Kasumi-1 (cell line): ENCODE data around the gene SCAPER.
"Not testable (repeated sequence)": the region's sequence is repeated elsewhere in the genome, so short reads cannot be mapped to it uniquely, and the experiment has no call there.

ENCODE experiments used
- DNase-seq, 2 experiments: peaks; one replicate each; lab custom pipeline; 2025; lab: John Stamatoyannopoulos, UW

The SCAPER gene

GRCh38 chr15:76776480-76776879 lies 128.7 kb downstream of the SCAPER start:
- no peak for DNase-seq

DNA sequence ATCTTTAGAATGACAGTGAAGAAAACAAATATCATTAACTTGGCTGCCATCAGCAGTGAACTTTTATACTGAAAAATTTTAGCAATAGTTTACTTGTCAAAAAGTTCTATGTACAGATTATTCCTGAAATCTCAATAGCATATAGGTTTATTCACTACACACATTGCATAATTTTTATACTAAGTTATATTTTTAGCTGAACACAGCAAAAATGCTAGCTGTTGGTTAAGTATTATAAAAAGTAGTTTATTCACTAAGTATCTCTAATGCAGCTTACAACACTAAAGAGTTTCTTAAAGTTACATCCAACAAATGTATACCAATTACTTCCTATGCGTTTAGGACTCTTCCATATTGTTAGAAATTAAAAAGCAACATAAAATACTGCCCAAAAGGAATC lies 131.9 kb downstream of the SCAPER start:
- DNase-seq = no peak

GRCh38 chr15:76772776-76773175 lies 132.4 kb downstream of the SCAPER start:
- DNase-seq = no peak

DNA sequence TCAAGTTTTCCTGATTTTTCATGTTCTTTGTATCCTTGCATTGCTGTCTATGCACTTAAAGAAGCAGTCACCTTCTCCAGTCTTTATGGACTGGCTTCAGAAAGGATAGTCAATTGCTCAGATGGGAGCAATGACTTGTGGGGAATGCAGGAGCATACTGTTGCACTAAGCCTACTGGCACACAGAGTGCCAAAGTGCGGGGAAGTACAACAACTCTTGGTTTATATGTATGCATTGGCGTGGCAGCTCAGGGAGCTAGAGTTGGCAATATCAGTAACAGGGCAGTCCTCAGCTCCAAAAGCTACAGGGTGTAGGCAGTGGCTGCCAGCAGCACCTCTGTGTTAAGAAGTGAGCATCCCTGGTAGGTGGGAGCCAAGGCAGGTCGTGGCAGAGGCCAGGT lies 141.1 kb downstream of the SCAPER start:
- no peak for DNase-seq

GRCh38 chr15:76763554-76763953 lies 141.6 kb downstream of the SCAPER start:
- DNase-seq = no peak

DNA sequence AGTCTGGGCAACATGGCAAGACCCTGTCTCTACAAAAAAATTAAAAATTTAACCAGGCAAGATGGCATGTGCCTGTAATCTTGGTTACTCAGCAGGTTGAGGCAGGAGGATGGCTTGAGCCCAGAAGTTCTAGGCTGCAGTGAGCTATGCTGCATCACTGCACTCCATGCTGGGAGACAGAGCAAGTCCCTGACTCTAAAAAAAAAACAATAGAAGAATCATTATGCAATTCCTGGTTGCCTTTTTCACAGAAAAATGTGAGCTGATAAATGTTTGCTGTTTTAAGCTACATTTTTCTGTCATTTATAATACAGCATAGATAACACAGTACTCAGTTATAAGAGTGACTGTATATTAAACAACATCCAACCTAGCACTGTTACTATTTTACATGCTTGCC lies 148.8 kb downstream of the SCAPER start:
- DNase-seq = no peak

- no peak for DNase-seq
Measured at GRCh38 chr15:76753771-76754170, 151.4 kb downstream of the SCAPER start.

DNA sequence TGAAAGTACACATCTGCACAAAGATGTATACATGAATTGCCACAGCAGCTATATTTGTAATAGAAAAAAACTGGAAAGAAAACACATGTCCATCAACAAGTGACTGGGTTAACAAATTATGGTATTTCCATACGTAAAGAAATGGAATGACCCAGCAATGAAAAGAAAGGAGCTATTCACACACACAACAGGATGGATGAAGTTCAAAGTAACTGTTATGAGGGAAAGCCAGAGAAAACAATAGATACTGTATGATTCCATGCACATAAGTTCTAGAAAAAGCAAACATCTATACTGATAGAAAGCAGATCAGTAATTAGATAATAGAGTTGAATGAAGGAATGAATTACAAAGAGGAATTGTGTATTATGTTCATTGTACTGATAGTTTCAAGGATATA lies 152.0 kb downstream of the SCAPER start:
- DNase-seq = no peak

- no peak for DNase-seq
Measured at GRCh38 chr15:76752549-76752948, 152.6 kb downstream of the SCAPER start.

- DNase-seq = no peak
Measured at GRCh38 chr15:76737573-76737972, 167.6 kb downstream of the SCAPER start.

DNA sequence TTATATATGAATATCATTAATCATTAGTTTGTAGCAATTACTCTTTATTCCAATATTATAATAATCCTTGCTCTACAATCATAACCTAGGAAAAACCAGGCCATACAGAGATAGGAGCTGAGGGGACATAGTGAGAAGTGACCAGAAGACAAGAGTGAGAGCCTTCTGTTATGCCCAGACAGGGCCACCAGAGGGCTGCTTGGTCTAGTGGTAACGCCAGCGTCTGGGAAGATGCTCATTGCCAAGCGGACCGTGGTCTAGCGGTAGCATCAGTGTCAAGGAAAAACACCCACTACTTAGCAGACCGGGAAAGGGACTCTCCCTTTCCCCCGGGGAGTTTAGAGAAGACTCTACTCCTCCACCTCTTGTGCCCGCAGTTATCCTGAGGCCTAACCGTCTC lies 172.8 kb downstream of the SCAPER start:
- not testable (repeated sequence) for DNase-seq

GRCh38 chr15:76730262-76730661 lies 174.9 kb downstream of the SCAPER start:
- no peak for DNase-seq

DNA sequence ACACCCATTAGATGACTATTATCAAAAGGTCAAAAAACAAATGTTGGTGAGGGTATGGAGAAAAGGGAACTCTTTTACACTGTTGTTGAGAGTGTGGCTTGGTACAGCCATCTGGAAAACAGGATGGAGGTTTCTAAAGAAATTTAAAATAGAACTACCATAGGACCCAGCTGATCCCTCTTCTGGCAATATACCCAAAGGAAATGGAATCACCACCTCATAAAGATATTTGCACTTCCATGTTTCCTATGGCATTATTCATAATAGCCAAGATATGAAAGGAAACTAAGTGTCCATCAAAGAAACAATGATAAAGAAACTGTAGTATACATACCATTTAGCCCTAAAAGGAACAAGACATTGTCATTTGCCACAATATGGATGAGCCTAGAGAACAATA lies 186.3 kb downstream of the SCAPER start:
- no peak for DNase-seq

DNA sequence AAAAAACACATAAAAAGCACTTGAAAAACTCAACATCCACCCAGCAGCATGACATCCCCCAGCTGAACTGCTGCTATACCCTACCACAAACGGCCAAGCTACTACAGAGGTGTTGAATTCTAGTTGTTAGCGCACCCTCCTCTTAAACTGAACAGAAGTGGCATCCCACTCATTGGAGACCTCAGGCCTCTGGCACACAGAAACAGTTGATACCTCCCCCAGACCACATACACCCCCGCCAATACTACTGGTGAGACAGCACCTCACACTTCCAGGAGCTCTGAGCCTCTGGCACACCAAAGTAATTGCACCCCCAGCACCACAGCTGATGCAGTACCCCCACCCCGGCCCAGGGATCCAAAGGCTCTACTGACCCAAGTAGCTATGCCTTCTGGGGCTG lies 190.2 kb downstream of the SCAPER start:
- no peak for DNase-seq

- DNase-seq = no peak
Measured at GRCh38 chr15:76711351-76711827, 193.8 kb downstream of the SCAPER start.

DNA sequence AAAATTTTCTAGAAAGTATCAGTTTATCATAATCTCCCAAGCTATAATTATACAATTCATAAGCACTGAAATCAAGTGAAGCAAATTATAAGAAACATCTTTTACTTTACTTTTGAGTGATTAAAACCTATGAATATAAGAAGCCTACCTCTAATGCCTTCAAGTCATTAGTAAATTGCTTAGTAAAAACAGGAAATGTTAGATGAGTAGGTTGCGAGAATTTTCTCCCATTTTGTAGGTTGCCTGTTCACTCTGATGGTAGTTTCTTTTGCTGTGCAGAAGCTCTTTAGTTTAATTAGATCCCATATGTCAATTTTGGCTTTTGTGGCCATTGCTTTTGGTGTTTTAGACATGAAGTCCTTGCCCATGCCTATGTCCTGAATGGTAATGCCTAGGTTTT lies 201.1 kb downstream of the SCAPER start:
- DNase-seq = not testable (repeated sequence)

GRCh38 chr15:76696840-76697239 lies 208.3 kb downstream of the SCAPER start:
- DNase-seq = no peak

- not testable (repeated sequence) for DNase-seq
Measured at GRCh38 chr15:76692546-76692945, 212.6 kb downstream of the SCAPER start.

- not testable (repeated sequence) for DNase-seq
Measured at GRCh38 chr15:76687592-76687991, 217.5 kb downstream of the SCAPER start.

DNA sequence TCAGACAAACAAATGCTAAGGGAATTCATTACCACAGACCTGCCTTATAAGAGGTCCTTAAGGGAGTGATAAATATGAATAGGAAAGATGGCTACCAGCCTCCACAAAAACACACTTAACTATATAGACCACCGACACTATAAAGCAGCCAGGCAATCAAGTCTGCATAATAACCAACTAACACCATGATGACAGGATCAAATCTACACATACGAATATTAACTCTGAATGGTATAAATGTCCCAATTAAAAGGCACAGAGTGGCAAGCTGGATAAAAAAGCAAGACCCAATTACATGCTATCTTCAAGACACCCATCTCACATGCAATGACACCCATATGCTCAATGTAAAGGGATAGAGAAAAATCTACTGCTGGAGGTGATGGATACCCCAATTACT lies 221.1 kb downstream of the SCAPER start:
- no peak for DNase-seq

DNA sequence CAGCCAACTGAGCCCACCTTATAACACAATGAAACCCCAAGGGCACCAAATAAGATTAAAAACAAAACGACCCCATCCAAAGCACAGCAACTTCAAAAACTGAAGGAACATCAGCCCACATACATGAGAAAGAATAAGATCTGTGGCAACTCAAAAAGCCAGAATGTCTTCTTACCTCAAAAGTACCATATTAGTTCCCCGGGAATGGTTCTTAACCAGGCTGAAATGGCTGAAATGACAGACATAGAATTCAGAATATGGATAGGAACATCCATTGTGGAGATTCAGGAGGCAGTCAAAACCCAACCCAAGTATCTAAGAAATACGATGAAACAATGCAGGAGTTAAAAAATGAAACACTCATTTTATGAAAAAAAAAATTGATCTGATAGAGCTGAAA lies 222.3 kb downstream of the SCAPER start:
- no peak for DNase-seq

GRCh38 chr15:76682259-76682658 lies 222.9 kb downstream of the SCAPER start:
- no peak for DNase-seq

DNA sequence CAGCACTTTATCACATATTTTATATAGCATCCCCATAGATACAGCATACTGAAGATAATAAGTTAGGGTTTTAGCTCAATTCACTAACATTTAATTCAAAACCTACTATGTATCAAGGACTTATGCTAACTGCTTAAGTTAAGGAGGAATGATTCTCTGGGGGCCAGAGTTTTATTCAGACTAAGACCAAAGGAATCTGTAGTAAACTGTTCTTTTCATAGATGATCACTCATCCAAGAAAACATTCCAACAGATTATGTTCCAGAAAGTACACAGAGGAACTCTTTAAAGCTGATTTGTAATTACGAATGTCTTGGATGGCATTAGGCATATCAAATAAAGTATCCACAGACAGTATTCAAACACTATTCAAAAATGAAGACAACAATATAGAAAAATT lies 226.4 kb downstream of the SCAPER start:
- DNase-seq = no peak

GRCh38 chr15:76674883-76675282 lies 230.3 kb downstream of the SCAPER start:
- no peak for DNase-seq
